Lower leg skin (tissue), 3 donors: ENCODE data around the gene EFHC1.

Experiments
- CTCF ChIP-seq, 3 donors: fragments of 450-650 bp; IDR thresholded peaks; one replicate each; pipeline ENCODE4 v1.5.1; 2016; ENCODE audit warnings: antibody characterized with exemption in 3 of 3, mild to moderate bottlenecking in 3 of 3, moderate library complexity in 2 of 3
- POLR2A ChIP-seq, 2 donors: fragments of 450-650 bp; IDR thresholded peaks; one replicate each; pipeline ENCODE4 v1.6.1; 2016 to 2017; ENCODE audit warnings: antibody characterized with exemption in 2 of 2, mild to moderate bottlenecking in 1 of 2, moderate library complexity in 1 of 2

GRCh38 chr6:52529311-52529710, 109.2 kb downstream of the EFHC1 start:
- no peak for TF ChIP-seq CTCF (IDR thresholded peaks at IDR 0.05)
- no peak for TF ChIP-seq POLR2A (IDR thresholded peaks at IDR 0.05)
